Epithelial cell of esophagus (primary cell): ENCODE results near the gene APCDD1L.
A peak's percentile ranks its signal among the peaks of the same experiment; 100 is the strongest.

ENCODE experiments used
- DNase-seq: peaks from one replicate; pipeline ENCODE4 v3.0.0; 2010; ENCODE audit warnings: low read depth
- H3K4me3 ChIP-seq: 2 replicates; pipeline ENCODE4 v1.5.1; 2011; ENCODE audit warnings: mild to moderate bottlenecking, low read length, control low read depth
- TF ChIP-seq, protein P1 (sequence below): IDR thresholded peaks from 2 replicates; pipeline ENCODE4 v1.5.1; 2011; ENCODE audit warnings: low read depth, mild to moderate bottlenecking, low read length, control low read depth, inconsistent platforms; ENCODE audit not compliant: insufficient read depth; ENCODE audit errors: missing control alignments

Gene APCDD1L

DNA sequence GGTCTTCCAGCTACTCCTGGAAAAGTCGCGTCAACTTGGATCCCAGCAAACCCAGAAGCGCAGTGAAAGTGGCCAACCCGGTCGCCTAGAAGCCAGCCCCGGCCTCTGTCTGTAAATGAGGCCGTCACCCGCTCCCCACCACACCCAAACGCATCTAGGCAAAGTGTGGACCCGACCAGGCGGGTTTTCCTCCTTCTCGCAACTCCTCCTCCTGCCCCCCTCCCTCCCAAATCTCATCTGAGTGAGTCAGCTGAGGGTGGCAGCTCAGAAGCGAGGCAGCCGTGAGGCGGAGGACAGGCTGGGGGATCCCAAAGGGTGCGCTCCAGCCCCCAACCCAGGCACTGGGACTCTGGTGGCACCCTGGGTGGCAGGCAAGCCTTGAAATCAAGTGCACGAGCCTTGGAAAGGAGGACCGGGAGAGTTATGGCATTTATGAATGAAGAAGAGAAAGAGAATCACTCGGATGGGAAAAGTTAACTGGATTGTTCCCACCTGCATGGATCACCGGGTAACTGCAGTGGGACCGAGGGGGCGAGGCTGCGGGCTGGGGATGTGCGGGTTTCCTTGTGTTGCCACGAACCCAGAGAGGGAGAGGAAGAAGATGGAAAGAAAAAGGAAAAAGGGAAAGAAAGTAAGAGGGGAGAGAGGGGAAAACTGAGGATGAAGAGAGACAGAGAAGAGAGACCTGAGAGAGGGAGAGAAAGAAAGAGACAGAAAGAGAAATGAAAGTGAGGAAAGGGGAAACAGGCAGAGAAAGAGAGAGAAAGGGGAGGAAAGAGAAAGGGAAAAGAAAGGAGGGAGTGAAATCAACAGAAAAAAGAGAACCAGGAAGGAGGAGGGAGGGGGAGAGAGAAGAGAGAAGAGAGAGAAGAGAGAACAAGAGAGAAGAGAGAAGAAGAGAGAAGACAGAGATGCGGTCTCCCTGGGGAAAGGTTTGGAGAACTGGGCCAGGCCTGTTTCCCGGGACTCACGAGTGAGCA, at the start of gene APCDD1L:
Gene APCDD1L (minus strand): TSS at position 167 of the 980 bp plus-strand sequence. CDS start 692 bp downstream, outside the sequence.
- peak; percentile 80 for DNase-seq
- TF ChIP-seq, protein P1, sequence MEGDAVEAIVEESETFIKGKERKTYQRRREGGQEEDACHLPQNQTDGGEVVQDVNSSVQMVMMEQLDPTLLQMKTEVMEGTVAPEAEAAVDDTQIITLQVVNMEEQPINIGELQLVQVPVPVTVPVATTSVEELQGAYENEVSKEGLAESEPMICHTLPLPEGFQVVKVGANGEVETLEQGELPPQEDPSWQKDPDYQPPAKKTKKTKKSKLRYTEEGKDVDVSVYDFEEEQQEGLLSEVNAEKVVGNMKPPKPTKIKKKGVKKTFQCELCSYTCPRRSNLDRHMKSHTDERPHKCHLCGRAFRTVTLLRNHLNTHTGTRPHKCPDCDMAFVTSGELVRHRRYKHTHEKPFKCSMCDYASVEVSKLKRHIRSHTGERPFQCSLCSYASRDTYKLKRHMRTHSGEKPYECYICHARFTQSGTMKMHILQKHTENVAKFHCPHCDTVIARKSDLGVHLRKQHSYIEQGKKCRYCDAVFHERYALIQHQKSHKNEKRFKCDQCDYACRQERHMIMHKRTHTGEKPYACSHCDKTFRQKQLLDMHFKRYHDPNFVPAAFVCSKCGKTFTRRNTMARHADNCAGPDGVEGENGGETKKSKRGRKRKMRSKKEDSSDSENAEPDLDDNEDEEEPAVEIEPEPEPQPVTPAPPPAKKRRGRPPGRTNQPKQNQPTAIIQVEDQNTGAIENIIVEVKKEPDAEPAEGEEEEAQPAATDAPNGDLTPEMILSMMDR: no peak
- H3K4me3 ChIP-seq: peak within 1 kb of the TSS; percentile 34

DNA sequence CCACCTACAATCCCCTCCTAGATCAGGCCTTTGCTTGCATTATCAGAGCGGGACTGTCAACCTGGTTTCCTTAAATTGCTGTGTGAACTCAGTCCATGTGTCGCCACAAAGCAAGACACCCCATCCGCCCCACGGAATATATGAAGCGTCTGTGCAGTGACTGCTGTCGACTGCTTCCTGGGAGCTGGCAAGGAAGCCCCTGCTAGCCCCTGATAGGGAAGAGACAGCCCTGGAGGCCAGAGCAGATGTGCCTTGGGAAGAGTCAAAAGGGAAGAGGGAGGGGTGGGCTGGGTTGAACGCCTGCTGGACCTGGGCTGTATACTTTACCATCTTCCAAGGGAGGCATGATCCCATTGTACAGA, 44.1 kb upstream of the APCDD1L start:
- no peak for DNase-seq
- TF ChIP-seq, protein P1: no peak

DNA sequence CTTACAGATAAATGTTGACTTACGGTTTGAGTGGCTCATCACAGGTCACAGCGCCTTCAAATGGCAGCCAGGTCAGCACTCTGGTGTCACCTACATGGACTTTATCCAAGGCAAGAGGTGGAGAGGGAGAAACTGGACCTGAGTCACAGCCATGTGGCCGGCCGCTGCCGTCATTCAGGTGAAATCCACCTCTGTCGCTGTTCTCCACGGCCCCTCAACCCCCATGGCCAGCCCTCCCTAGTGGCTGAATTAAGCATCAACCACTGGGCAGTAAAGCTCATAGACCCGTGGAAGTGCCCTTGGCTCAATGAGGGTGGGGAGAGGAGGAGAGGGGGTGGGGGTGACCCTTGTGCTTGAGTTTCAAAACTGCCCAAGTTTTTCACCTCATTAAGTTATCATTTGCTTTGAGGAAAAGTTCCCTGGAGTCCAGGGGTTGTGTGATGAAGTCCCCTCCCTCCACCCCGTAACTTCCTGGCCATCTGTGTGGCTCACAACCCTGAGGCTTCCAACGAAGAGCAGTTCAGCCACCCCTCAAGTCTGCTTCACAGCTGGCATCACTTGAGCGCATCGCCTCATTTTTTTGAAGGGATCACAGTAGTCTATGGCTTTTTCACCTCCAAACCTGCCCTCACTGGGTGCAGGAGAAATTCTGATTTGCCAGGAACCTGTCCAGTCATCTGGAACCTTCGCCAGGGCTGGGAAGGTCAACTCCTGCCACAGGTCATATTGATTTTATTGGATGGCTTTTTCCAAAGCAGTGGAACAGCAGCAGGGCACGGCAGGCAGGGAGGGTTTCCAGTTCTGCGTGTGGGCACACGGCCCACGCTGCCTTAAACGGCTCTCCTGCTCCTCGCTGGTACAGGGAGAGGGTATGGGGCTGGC, 43.5 kb upstream of the APCDD1L start:
- TF ChIP-seq, protein P1: no peak
- DNase-seq: no peak
- no peak overlapping the region for H3K4me3 ChIP-seq

More for the DNA sequence above, 44.1 kb upstream of the APCDD1L start:
- H3K4me3 ChIP-seq: no peak overlapping the region

DNA sequence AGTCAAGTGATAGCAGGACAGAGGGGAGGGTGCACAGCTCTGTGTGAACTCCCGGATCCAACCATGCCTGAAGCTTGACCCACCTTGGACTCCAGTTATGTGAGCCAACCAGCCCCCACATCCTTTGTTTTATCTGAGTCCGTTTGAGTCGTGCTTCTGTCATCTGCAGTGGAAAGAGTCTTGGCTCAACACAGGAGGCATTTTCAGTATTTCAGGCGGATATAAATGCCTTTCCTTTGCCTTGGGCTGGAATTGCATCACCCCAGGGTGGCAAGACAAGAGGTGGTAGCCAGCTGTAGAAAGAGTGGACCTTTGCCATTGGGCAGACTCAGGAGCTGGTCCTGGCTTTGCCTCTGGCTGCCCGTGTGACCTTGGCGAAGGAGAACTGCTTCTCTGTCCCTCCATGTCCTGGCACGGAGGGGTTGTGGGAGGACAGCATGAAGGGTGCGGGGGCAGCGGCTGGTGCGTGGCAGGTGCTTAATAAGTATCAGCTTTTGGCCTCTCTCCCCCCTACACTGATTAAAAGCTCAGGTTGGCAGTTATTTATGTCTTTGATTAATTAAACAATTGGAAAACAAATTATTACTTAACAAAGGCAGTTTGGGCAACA, 42.6 kb upstream of the APCDD1L start:
- TF ChIP-seq, protein P1: no peak
- no peak for DNase-seq
- H3K4me3 ChIP-seq: no peak overlapping the region

DNA sequence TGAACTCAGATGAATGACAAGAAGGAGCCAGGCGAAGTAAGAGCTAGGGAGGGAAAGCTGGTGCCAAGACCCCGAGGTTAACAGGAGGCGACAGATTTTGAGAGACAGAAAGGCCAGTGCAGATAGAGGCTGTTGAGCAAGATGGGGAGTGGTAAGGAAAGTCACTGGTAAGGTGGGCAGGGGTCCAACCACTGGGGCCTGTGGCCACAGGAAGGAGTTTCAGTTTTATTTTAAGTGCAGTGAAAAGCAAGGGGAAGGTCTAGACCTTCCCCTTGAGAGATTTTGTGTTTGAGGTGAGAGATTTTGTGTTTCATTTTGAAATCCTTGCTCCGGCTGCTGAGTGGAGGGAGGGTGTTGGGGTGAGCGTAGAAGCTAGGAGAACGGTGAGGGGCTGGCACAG, 41.8 kb upstream of the APCDD1L start:
- TF ChIP-seq, protein P1: no peak
- no peak for DNase-seq
- no peak overlapping the region for H3K4me3 ChIP-seq

DNA sequence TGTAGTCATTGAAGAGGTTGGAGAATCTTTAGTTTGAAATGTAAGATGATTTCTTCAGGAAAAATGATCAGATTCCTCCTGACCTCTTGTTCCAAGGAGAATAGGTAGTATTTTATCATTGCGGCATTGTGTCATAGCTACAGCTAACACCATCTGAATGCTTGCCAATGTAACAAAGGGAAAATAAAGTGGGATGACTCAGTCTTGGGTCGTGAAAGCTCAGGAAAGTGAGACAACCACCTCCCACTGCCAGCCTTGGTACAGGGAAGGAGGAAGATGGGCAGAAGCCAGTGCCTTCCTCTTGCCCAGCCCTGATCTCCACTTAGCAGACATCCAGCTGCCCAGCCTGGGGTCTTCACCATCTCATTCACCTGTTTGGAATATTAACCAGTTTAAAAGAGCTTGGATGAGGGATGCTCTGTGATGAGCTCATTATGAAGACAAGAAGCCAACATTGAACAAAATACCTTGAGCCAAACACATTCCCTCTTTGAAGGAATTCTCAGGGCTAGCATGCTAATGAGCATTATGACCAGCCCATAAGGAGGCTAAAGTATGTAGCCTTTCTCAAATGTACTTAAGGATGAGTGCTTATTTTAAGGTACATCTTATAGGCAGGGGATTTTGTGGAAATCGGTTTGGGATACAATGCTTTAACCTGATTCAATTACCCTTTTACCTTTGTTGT, 40.0 kb upstream of the APCDD1L start:
- TF ChIP-seq, protein P1: no peak
- no peak overlapping the region for H3K4me3 ChIP-seq
- peak; percentile 82 for DNase-seq
